SK-N-MC (cell line): ENCODE data around the gene WDR26.

Experiments
- EZH2 ChIP-seq: fragments of 200-600 bp; sonication (generic); IDR thresholded peaks from one replicate; pipeline ENCODE4 v1.6.1; 2017; ENCODE audit warnings: antibody characterized with exemption
- POLR2AphosphoS5 ChIP-seq: IDR thresholded peaks from 2 replicates; pipeline ENCODE4 v1.6.1; 2012; ENCODE audit warnings: mild to moderate bottlenecking, low read depth, low read length, borderline replicate concordance

GRCh38 chr1:224339442-224340033 is 95.1 kb downstream of the WDR26 start:
- TF ChIP-seq EZH2 (no peak), POLR2AphosphoS5 (no peak)
